ENCODE measurements around the gene NELFB.

- TF ChIP-seq CTCF (IDR thresholded peaks at IDR 0.05; ENCODE audit: poor library complexity, severe bottlenecking) (no peak), POLR2AphosphoS5 (IDR thresholded peaks at IDR 0.05) (no peak), EP300 (conservative IDR thresholded peaks at IDR 0.05; ENCODE audit: poor library complexity, severe bottlenecking) (no peak)
Measured at GRCh38 chr9:137264067-137264466, 8.9 kb downstream of the NELFB start.
